ENCODE measurements around the gene CYTH3. TPM values are rescaled to one million over a fixed set of nuclear protein-coding genes. Genes with fewer than 3 reads are reported as not detected.
"Not testable (repeated sequence)": the region's sequence is repeated elsewhere in the genome, so short reads cannot be mapped to it uniquely, and the experiment has no call there.

The CYTH3 gene
- total RNA-seq, 1 donor: 22.9 TPM

DNA sequence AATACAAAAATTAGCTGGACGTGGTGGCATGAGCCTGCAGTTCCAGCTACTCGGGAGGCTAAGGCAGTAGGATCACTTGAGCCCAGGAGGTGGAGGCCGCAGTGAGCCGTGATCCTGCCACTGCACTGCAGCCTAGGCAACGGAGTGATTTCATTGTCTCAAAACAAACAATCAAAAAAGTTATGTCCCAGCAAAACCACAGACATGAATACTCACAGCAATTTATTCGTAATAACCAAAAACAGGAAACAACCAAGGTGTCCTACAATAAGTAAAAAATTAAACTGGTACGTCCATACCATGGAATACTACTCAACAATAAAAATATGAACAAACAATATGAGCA, 11.6 kb upstream of the CYTH3 start:
- no peak for DNase-seq (ENCODE audit: low read depth in 2 of 3, low spot score in 2 of 3)

GRCh38 chr7:6283391-6284054, 11.1 kb upstream of the CYTH3 start:
- DNase-seq (ENCODE audit: low read depth in 2 of 3, low spot score in 2 of 3): not testable (repeated sequence)

- DNase-seq (ENCODE audit: low read depth in 2 of 3, low spot score in 2 of 3): no peak
Measured at GRCh38 chr7:6279937-6280336, 7.5 kb upstream of the CYTH3 start.

GRCh38 chr7:6279341-6279740, 6.9 kb upstream of the CYTH3 start:
- no peak for DNase-seq (ENCODE audit: low read depth in 2 of 3, low spot score in 2 of 3)

GRCh38 chr7:6278749-6279310, 6.4 kb upstream of the CYTH3 start:
- DNase-seq (ENCODE audit: low read depth in 2 of 3, low spot score in 2 of 3): no peak

DNA sequence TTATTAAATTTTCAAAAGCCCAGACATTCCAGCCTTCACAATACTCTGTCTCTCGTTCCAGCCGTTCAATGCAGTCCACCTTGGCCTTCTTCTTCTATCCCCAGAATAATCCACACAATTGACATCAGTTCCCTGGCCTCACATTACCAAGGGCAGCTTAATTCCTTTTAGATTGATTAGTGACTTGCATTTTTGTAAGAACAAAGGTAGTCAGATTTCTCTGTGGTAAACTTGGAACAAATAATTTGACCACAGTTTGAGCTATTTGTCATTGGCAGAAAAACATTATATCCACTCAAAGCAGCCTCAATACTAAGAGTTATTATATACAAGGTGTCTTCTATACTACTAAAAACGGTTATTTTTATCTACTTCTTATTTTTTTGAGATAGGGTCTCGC, 5.1 kb upstream of the CYTH3 start:
- no peak for DNase-seq (ENCODE audit: low read depth in 2 of 3, low spot score in 2 of 3)

GRCh38 chr7:6276911-6277408, 4.5 kb upstream of the CYTH3 start:
- no peak for DNase-seq (ENCODE audit: low read depth in 2 of 3, low spot score in 2 of 3)

- DNase-seq (ENCODE audit: low read depth in 2 of 3, low spot score in 2 of 3): no peak
Measured at GRCh38 chr7:6274743-6275142, 2.3 kb upstream of the CYTH3 start.

GRCh38 chr7:6273917-6274630, 1.6 kb upstream of the CYTH3 start:
- DNase-seq (ENCODE audit: low read depth in 2 of 3, low spot score in 2 of 3): no peak

DNA sequence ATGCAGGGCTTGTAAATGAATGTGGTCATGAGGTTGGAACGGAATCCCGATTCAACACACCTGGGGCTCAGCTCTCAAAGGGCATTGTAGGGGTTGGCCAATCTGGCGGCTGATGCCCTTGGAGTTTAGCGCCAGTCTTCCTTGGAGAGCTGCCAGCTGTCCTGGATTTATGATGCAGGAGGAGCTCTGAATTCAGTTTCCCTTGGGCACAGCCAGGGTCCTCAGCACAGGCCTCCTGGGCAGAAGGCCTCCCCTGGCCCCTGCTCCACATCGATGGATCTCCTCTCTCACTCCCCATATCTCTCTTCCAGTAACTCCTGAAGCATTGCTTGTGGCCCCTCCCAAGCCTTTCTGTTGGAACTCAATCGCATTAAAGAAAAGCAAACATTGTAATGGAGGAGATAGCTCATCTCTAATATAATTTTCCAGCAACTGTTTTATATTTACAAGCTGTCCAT, 985 bp upstream of the CYTH3 start:
- no peak for DNase-seq (ENCODE audit: low read depth in 2 of 3, low spot score in 2 of 3)

- peak in 1 of 3 donors; percentile 30 for DNase-seq (ENCODE audit: low read depth in 2 of 3, low spot score in 2 of 3)
Measured at GRCh38 chr7:6271694-6272440, 557 bp downstream of the CYTH3 start.

- DNase-seq (ENCODE audit: low read depth in 2 of 3, low spot score in 2 of 3): peak; percentile 13 to 63 (median 45)
Measured at GRCh38 chr7:6271060-6271658, 1.3 kb downstream of the CYTH3 start.

DNA sequence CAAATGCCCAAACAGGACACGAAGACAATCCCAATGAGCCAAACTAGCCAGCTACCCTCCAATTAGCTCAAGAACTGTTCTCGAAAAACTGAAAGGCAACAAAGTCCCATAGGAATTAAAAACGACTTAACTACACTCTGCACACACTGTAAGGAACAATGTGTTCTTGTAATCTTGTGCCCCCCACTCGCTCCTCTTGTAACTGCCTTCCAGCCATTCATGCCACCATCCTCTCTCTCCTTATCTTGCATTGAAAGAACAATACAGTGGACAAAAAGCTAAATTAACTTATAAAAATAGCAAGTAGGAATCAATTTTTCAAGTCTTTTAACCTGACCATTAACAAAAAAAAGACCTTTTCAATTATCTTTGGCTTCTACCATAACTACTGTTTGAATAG, 2.9 kb downstream of the CYTH3 start:
- no peak for DNase-seq (ENCODE audit: low read depth in 2 of 3, low spot score in 2 of 3)

DNA sequence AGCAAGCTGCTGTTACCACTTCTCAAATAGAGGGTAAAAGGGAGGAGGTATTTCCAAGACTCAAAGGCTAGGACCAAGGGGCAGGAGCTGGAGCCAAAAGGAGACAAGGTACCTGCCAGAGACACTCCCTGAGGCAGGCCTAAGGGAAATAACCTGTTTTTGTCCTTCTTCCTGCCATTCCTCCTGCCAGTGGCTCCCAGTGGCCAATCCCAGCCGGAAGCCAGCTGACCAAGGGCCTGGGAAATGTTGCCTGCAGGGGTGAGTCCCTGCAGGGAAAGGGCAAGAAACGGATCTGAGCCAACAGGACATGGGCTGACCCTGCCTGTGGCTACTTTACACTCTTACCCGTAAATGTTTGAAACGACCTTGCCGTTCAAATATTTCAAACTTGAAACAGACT, 3.5 kb downstream of the CYTH3 start:
- no peak for DNase-seq (ENCODE audit: low read depth in 2 of 3, low spot score in 2 of 3)

DNA sequence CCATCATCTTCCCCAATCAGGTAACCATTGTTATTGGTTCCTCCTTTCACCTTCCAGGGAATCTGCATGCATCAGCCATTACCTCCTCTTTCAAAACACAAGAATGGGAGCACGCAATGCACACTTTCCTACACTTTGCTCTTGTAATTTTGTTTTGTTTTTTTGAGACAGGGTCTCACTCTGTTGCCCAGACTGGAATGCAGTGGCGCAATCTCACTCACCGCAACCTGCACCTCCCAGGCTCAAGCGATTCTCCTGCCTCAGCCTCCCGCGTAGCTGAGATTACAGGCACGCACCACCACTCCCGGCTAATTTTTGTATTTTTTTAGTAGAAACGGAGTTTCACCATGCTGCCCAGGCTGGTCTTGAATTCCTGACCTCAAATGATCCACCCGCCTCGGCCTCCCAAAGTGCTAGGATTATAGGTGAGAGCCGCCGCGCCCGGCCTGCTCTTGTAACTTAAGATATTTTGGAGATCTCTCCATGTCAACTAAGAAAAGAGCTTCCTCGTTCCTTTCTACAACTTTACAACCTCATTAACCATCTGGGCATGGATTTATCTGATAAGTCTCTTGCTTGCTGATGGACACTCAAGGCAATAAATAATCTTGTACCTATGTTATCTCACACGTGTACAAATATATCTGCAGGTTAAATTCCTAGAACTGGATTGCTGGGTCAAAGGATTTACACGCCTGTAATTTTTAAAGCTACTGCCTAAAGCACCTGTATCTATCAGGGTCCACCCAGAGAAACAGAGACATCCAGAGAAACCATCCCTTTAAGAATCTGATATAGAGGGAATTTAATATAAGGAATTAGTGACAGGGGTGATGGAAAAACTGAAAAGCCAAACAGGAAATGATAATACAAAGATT, 4.2 kb downstream of the CYTH3 start:
- DNase-seq (ENCODE audit: low read depth in 2 of 3, low spot score in 2 of 3): no peak

DNA sequence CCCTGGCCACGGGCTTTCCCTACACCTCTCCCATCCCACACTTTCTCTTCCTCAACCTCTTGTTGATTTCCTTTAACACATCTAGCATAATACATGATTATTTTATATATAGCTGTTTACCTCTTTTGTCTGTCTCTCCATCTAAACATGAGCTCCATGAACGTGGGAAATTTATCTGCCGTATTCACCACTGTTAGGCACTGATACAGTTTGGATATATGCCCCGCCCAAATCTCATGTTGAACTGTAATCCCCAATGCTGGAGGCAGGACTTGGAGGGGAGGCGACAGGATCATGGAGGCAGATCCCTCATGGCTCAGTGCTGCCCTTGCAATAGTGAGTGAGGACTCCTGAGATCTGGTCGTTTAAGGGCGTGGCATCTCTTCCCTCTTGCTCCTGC, 5.7 kb downstream of the CYTH3 start:
- DNase-seq (ENCODE audit: low read depth in 2 of 3, low spot score in 2 of 3): no peak

DNA sequence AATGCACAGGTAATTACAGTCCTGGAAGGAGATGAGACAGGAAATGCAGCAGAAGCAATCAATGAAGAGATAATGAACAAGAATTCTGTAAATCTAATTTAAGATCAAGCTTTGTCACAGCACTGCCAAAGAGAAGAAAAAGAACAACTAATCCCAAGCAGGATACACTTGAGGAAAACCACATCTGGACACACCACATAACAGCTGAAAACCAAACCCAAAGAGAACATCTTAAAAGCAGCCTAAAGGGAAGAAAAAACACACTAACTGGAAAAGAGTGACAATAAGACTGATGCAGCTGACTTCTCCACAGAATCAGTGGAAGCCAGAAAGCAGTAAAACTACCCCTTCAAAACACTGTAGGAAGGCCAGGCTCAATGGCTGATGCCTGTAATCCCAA, 10.2 kb downstream of the CYTH3 start:
- no peak for DNase-seq (ENCODE audit: low read depth in 2 of 3, low spot score in 2 of 3)

DNA sequence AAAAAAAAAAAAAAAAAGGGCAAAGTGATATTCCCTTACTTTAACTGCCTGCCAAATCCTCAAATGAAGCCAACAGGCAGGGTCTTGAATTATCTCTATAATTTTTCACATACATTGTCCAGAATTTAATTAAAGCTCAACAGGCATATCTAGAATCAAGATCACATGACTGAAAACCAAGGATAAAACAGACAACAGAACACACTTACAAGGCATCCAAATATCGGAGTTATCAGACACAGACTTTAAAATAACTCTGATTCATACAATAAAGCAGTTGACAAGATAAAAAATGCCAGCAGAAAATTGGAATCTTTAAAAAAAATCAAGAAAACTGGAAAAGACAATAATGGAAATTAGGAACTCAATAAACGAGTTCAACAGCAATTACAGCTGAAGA, 10.7 kb downstream of the CYTH3 start:
- no peak for DNase-seq (ENCODE audit: low read depth in 2 of 3, low spot score in 2 of 3)

- no peak for DNase-seq (ENCODE audit: low read depth in 2 of 3, low spot score in 2 of 3)
Measured at GRCh38 chr7:6260291-6261187, 11.9 kb downstream of the CYTH3 start.

Data from hematopoietic multipotent progenitor cell (in vitro differentiated cells).